B cell (primary cell): ENCODE results near the gene EGLN3. TPM values are rescaled to one million over a fixed set of nuclear protein-coding genes. Genes with fewer than 3 reads are reported as not detected.

ENCODE experiments used
- ATAC-seq: fragments of 200-7000 bp; cut with Tn5 transposase; one replicate; pipeline ENCODE4 v1.10.0; 2021; ENCODE audit warnings: low read depth, mild to moderate bottlenecking, moderate number of reproducible peaks, moderate library complexity
- CTCF ChIA-PET: fragments of 350-600 bp; sonication (Branson Sonifier 250); formaldehyde crosslinking; loops from one replicate; lab custom pipeline; 2021; ENCODE audit warnings: antibody characterized with exemption, inconsistent platforms; lab: Charles Lee
- POLR2A ChIA-PET: fragments of 350-600 bp; sonication (Branson Sonifier 250); formaldehyde crosslinking; loops from one replicate; lab custom pipeline; 2021; ENCODE audit warnings: antibody characterized with exemption; lab: Charles Lee
- DNase-seq: peaks from one replicate; pipeline ENCODE4 v3.0.0; 2013
- H2AFZ ChIP-seq: 2 replicates; pipeline ENCODE4 v1.6.1; 2012; ENCODE audit warnings: mild to moderate bottlenecking, low read depth, low read length; ENCODE audit not compliant: insufficient read depth, poor library complexity, severe bottlenecking
- H3K27ac ChIP-seq, 2 donors: 1 replicate in 1 of 2; 2 replicates in 1 of 2; pipeline ENCODE4 v1.5.1; 2012 to 2013; ENCODE audit warnings: low read length in 2 of 2, mild to moderate bottlenecking in 2 of 2, moderate library complexity in 1 of 2
- H3K27me3 ChIP-seq, 4 experiments: fragments of 200-600 bp in 1 of 4; sonication (generic) in 1 of 4; replicated peaks in 1 of 4; 1 replicate in 2 of 4; 2 replicates in 2 of 4; pipeline versions ENCODE4 v1.6.1 to v1.7.0; 2013 to 2016; ENCODE audit warnings: low read length in 3 of 4, mild to moderate bottlenecking in 2 of 4, mixed read lengths in 1 of 4, moderate library complexity in 1 of 4; ENCODE audit not compliant: insufficient read depth in 4 of 4, control insufficient read depth in 3 of 4; ENCODE audit errors: control extremely low read depth in 1 of 4
- H3K36me3 ChIP-seq, 2 experiments: replicated peaks in 1 of 2; 1 replicate in 1 of 2; 2 replicates in 1 of 2; pipeline versions ENCODE4 v1.6.1 to v1.7.1; 2013; ENCODE audit warnings: low read length in 1 of 2; ENCODE audit not compliant: insufficient read depth in 2 of 2, control insufficient read depth in 1 of 2; ENCODE audit errors: control extremely low read depth in 1 of 2, extremely low read depth in 1 of 2
- H3K4me1 ChIP-seq, 2 donors: fragments of 200-600 bp in 1 of 2; sonication (generic) in 1 of 2; 1 replicate in 1 of 2; 2 replicates in 1 of 2; pipeline versions ENCODE4 v1.5.1 to v1.6.1; 2013 to 2017; ENCODE audit warnings: low read length in 2 of 2; ENCODE audit not compliant: control insufficient read depth in 2 of 2, insufficient read depth in 2 of 2
- H3K4me2 ChIP-seq: replicated peaks from 2 replicates; pipeline ENCODE3; 2012; ENCODE audit warnings: mild to moderate bottlenecking, low read depth, low read length; ENCODE audit not compliant: poor library complexity, severe bottlenecking
- H3K4me3 ChIP-seq, 5 experiments: fragments of 200-600 bp in 1 of 5; sonication (generic) in 1 of 5; 1 replicate in 3 of 5; 2 replicates in 2 of 5; pipeline versions ENCODE4 v1.5.1 to v1.7.0; 2011 to 2016; ENCODE audit warnings: low read length in 4 of 5, mild to moderate bottlenecking in 4 of 5, low read depth in 2 of 5, control low read depth in 1 of 5, moderate library complexity in 1 of 5; ENCODE audit not compliant: insufficient read depth in 1 of 5; ENCODE audit errors: control extremely low read depth in 1 of 5, extremely low read depth in 1 of 5
- H3K79me2 ChIP-seq: fragments of 200-600 bp; sonication (generic); one replicate; pipeline ENCODE4 v1.6.0; 2016; ENCODE audit warnings: low read length; ENCODE audit not compliant: control insufficient read depth, insufficient read depth
- H3K9ac ChIP-seq: fragments of 200-600 bp; sonication (generic); 2 replicates; pipeline ENCODE4 v1.6.1; 2017; ENCODE audit warnings: mild to moderate bottlenecking, low read length, moderate library complexity
- H3K9me3 ChIP-seq, 3 donors: one replicate each; pipeline versions ENCODE4 v1.6.1 to v1.7.1; 2013; ENCODE audit warnings: low read length in 2 of 3; ENCODE audit not compliant: control insufficient read depth in 2 of 3, insufficient read depth in 1 of 3; ENCODE audit errors: control extremely low read depth in 1 of 3
- H4K20me1 ChIP-seq: 2 replicates; pipeline ENCODE4 v1.6.0; 2012; ENCODE audit warnings: mild to moderate bottlenecking, low read length; ENCODE audit not compliant: insufficient read depth, control insufficient read depth, poor library complexity, severe bottlenecking
- H3K27ac Mint-ChIP-seq: one replicate; pipeline ENCODE4 v1.8.0; 2021; ENCODE audit warnings: mixed read lengths
- H3K27me3 Mint-ChIP-seq: one replicate; pipeline ENCODE4 v1.8.0; 2021; ENCODE audit warnings: mixed read lengths
- H3K4me1 Mint-ChIP-seq: one replicate; pipeline ENCODE4 v1.8.0; 2021; ENCODE audit warnings: mixed read lengths
- H3K4me3 Mint-ChIP-seq: one replicate; pipeline ENCODE4 v1.8.0; 2021; ENCODE audit warnings: mixed read lengths
- H3K9me3 Mint-ChIP-seq: one replicate; pipeline ENCODE4 v1.8.0; 2022; ENCODE audit warnings: mixed read lengths; ENCODE audit not compliant: insufficient read depth
- CTCF ChIP-seq: fragments of 200-600 bp; IDR thresholded peaks from one replicate; pipeline ENCODE4 v1.8.0; 2022; ENCODE audit warnings: antibody characterized with exemption, mild to moderate bottlenecking
- EZH2 ChIP-seq: IDR thresholded peaks from 2 replicates; pipeline ENCODE4 v1.6.1; 2012; ENCODE audit warnings: borderline replicate concordance, low read depth, mild to moderate bottlenecking, moderate library complexity, low read length; ENCODE audit not compliant: insufficient read depth, poor library complexity, severe bottlenecking
- WGBS: methylation state at CpG from one replicate; pipeline ENCODE4 v1.1.5; 2013; ENCODE audit warnings: missing lambda C conversion rate; ENCODE audit not compliant: insufficient coverage; 5-methylcytosine and 5-hydroxymethylcytosine counted together
- intact Hi-C: fragments of 100-400 bp; cut with micrococcal nuclease; formaldehyde crosslinking; loops from one replicate; pipeline ENCODE4 v1.10.0; 2022
- polyA plus RNA-seq: library from polyadenylated mRNA; depleted of rRNA; stranded (reverse); fragments of >200 nt; gene quantifications from 2 replicates; pipeline ENCODE4 v1.2.3, GENCODE V29; 2012
- total RNA-seq, 2 donors: library from RNA; stranded (reverse); fragments of 120-200 nt in 1 of 2; gene quantifications; 1 replicate in 1 of 2; 2 replicates in 1 of 2; pipeline versions ENCODE4 v1.2.3 to v1.2.4, GENCODE V29; 2013 to 2022

The EGLN3 gene
- total and polyA plus RNA-seq, 2 donors (not counting 1 experiment from before 2014, with no cell fraction given), result 0.69 to 1.7 TPM

GRCh38 chr14:33932576-33933345 lies 18.1 kb downstream of the EGLN3 start:
- H3K9me3 ChIP-seq, result no peaks in the 10 kb centered on the region
- no peaks in the 10 kb centered on the region for H3K27me3 ChIP-seq
- intact Hi-C loops, result no loop called here
- ChIA-PET CTCF (no interaction called here), POLR2A (no interaction called here)
- Mint-ChIP-seq H3K27ac (no peak overlapping the region), H3K4me1 (no peaks in the 10 kb centered on the region), H3K27me3 (no peaks in the 10 kb centered on the region), H3K9me3 (no peaks in the 10 kb centered on the region), H3K4me3 (no peak overlapping the region)
- H3K9ac ChIP-seq, result no peak overlapping the region
- H3K4me2 ChIP-seq, result no peak overlapping the region
- ATAC-seq (no peak), DNase-seq (no peak)
- TF ChIP-seq CTCF (no peak), EZH2 (no peak)
- 100% methylated on average over 2 of the region's 4 CpGs for WGBS
- H3K79me2 ChIP-seq, result no peaks in the 10 kb centered on the region
- no peaks in the 10 kb centered on the region for H3K36me3 ChIP-seq
- H2AFZ ChIP-seq, result no peak overlapping the region
- H3K27ac ChIP-seq, result no peak overlapping the region
- no peak overlapping the region for H3K4me3 ChIP-seq
- no peaks in the 10 kb centered on the region for H4K20me1 ChIP-seq
- no peaks in the 10 kb centered on the region for H3K4me1 ChIP-seq

- DNase-seq, result no peak
- no peaks in the 10 kb centered on the region for H3K4me1 Mint-ChIP-seq
- no peak overlapping the region for H3K4me3 ChIP-seq
- no peak overlapping the region for H3K27ac Mint-ChIP-seq
- H3K36me3 ChIP-seq, result no peaks in the 10 kb centered on the region
- intact Hi-C loops, result no loop called here
- no peaks in the 10 kb centered on the region for H3K27me3 Mint-ChIP-seq
- H3K9ac ChIP-seq, result no peak overlapping the region
- no peak overlapping the region for H2AFZ ChIP-seq
- H3K4me2 ChIP-seq, result no peak overlapping the region
- no peak for ATAC-seq
- ChIA-PET POLR2A (no interaction called here), CTCF (no interaction called here)
- H3K4me3 Mint-ChIP-seq, result no peak overlapping the region
- H3K4me1 ChIP-seq, result no peaks in the 10 kb centered on the region
- no peaks in the 10 kb centered on the region for H3K79me2 ChIP-seq
- TF ChIP-seq EZH2 (no peak), CTCF (no peak)
- no peaks in the 10 kb centered on the region for H3K9me3 ChIP-seq
- H3K9me3 Mint-ChIP-seq, result no peaks in the 10 kb centered on the region
- no peaks in the 10 kb centered on the region for H4K20me1 ChIP-seq
- no peak overlapping the region for H3K27ac ChIP-seq
- H3K27me3 ChIP-seq, result no peaks in the 10 kb centered on the region
- WGBS, result 89% methylated on average over 1 of the region's 3 CpGs
These were observed 18.8 kb downstream of the EGLN3 start for GRCh38 chr14:33932033-33932432.
